ENCODE measurements around the gene HINT3. TPM values are rescaled to one million over a fixed set of nuclear protein-coding genes. Genes with fewer than 3 reads are reported as not detected.

Gene HINT3
- total RNA-seq, 1 experiment from 2014 or later: 13.6 TPM

DNA sequence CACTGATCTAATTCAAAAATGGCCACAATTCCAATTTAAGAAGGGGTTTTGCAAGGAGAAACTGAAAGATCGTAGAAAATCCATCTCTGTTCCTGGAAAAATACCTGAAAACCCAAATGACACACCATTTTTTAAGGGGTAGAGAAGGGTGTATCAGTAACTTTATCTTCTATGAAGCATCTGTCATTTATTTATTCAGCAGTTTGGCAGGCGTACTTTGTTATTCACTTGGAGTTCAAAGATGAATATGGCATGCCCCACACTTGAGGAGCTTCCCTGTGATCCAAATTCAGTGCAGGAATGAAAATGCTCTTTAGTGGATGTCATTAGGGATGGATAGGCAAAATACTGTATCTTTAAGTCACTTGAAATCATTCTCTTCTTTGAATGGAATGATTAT is 7.2 kb downstream of the HINT3 start:
- Histone ChIP-seq H3K4me2 (no peak overlapping the region), H3K79me2 (ENCODE audit: low read depth) (peaks cover 19% of the 10 kb centered on the region), H3K27me3 (ENCODE audit: insufficient read depth, low read depth) (no peaks in the 10 kb centered on the region), H3K4me1 (replicated peaks; ENCODE audit: insufficient read depth) (no peaks in the 10 kb centered on the region), H2AFZ (no peak overlapping the region), H3K9me3 (ENCODE audit: insufficient read depth, low read depth) (no peaks in the 10 kb centered on the region), H3K9me2 (ENCODE audit: insufficient read depth) (no peaks in the 10 kb centered on the region), H3K4me3 (no peak overlapping the region), H3K27ac (no peak overlapping the region), H4K20me1 (ENCODE audit: insufficient read depth) (no peaks in the 10 kb centered on the region), H3K36me3 (ENCODE audit: low read depth) (0 out of 2 replicates have a peak, but pooled peaks cover 12% of the 10 kb centered on the region), H3F3A (ENCODE audit: insufficient read depth, low read depth) (no peaks in the 10 kb centered on the region)
- ChIA-PET POLR2A (ENCODE audit: unreplicated experiment) (no interaction called here), CTCF (no interaction called here)
- intact Hi-C loops (cut with micrococcal nuclease; ENCODE audit: unreplicated experiment): no loop called here
- no TSS peak for BruUV-seq (replicated peaks)
- TF ChIP-seq CTCF (conservative IDR thresholded peaks at IDR 0.05): no peak
- TF ChIP-seq EZH2 (IDR thresholded peaks at IDR 0.05; ENCODE audit: low read depth): no peak
- no peak for DNase-seq

- 0 out of 2 replicates have a peak, but pooled peaks cover 12% of the 10 kb centered on the region for H3K36me3 ChIP-seq (ENCODE audit: low read depth)
- H3K9me3 ChIP-seq (ENCODE audit: insufficient read depth, low read depth): no peaks in the 10 kb centered on the region
- H4K20me1 ChIP-seq (ENCODE audit: insufficient read depth): no peaks in the 10 kb centered on the region
- no peak overlapping the region for H2AFZ ChIP-seq
- H3F3A ChIP-seq (ENCODE audit: insufficient read depth, low read depth): no peaks in the 10 kb centered on the region
- H3K27ac ChIP-seq: no peak overlapping the region
- TF ChIP-seq CTCF (conservative IDR thresholded peaks at IDR 0.05): no peak
- no peak for TF ChIP-seq EZH2 (IDR thresholded peaks at IDR 0.05; ENCODE audit: low read depth)
- intact Hi-C loops (cut with micrococcal nuclease; ENCODE audit: unreplicated experiment): no loop called here
- H3K4me2 ChIP-seq: no peak overlapping the region
- ChIA-PET POLR2A (ENCODE audit: unreplicated experiment) (no interaction called here), CTCF (no interaction called here)
- DNase-seq: no peak
- no peaks in the 10 kb centered on the region for H3K27me3 ChIP-seq (ENCODE audit: insufficient read depth, low read depth)
- no peak overlapping the region for H3K4me3 ChIP-seq
- no peaks in the 10 kb centered on the region for H3K4me1 ChIP-seq (replicated peaks; ENCODE audit: insufficient read depth)
- peaks cover 5% of the 10 kb centered on the region; the same call in 1 of the 2 replicates for H3K79me2 ChIP-seq (ENCODE audit: low read depth)
- no peaks in the 10 kb centered on the region for H3K9me2 ChIP-seq (ENCODE audit: insufficient read depth)
- no TSS peak for BruUV-seq (replicated peaks)
Measured at GRCh38 chr6:125966569-125966968, 10.0 kb downstream of the HINT3 start.

DNA sequence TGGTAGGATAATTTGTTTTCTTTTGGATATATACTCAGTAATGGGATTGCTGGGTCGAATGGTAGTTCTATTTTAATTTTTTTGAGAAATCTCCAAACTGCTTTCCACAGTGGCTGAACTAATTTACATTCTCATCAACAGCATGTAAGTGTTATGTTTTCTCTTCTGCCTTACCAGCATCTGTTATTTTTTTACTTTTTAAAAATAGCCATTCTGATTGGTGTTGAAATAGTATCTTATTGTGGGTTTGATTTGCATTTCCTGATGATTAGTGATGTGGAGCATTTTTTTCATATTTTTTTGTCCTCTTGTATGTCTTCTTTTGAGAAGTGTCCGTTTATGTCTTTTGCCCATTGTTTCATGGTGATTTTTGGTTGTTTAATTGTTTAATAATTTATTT is 11.9 kb downstream of the HINT3 start:
- no peaks in the 10 kb centered on the region for H3K9me2 ChIP-seq (ENCODE audit: insufficient read depth)
- H3F3A ChIP-seq (ENCODE audit: insufficient read depth, low read depth): peaks cover 15% of the 10 kb centered on the region; the same call in 1 of the 2 replicates
- no peaks in the 10 kb centered on the region for H3K9me3 ChIP-seq (ENCODE audit: insufficient read depth, low read depth)
- 0 out of 2 replicates have a peak, but pooled peaks cover 9% of the 10 kb centered on the region for H3K36me3 ChIP-seq (ENCODE audit: low read depth)
- intact Hi-C loops (cut with micrococcal nuclease; ENCODE audit: unreplicated experiment): no loop called here
- no peaks in the 10 kb centered on the region; the same call in 1 of the 2 replicates for H3K79me2 ChIP-seq (ENCODE audit: low read depth)
- no peak overlapping the region for H3K4me2 ChIP-seq
- CTCF ChIA-PET: no interaction called here
- H3K4me3 ChIP-seq: no peak overlapping the region
- H3K27ac ChIP-seq: no peak overlapping the region
- POLR2A ChIA-PET (ENCODE audit: unreplicated experiment): no interaction called here
- no TSS peak for BruUV-seq (replicated peaks)
- TF ChIP-seq CTCF (conservative IDR thresholded peaks at IDR 0.05) (no peak), EZH2 (IDR thresholded peaks at IDR 0.05; ENCODE audit: low read depth) (no peak)
- no peaks in the 10 kb centered on the region for H3K4me1 ChIP-seq (replicated peaks; ENCODE audit: insufficient read depth)
- no peak overlapping the region for H2AFZ ChIP-seq
- DNase-seq: no peak
- no peaks in the 10 kb centered on the region for H4K20me1 ChIP-seq (ENCODE audit: insufficient read depth)
- H3K27me3 ChIP-seq (ENCODE audit: insufficient read depth, low read depth): no peaks in the 10 kb centered on the region

Data from PC-9 (cell line).